ENCODE data around the gene NMBR. TPM values are rescaled to one million over a fixed set of nuclear protein-coding genes. Genes with fewer than 3 reads are reported as not detected.
A peak's percentile ranks its signal among the peaks of the same experiment; 100 is the strongest.
"Not testable (repeated sequence)": the region's sequence is repeated elsewhere in the genome, so short reads cannot be mapped to it uniquely, and the experiment has no call there.

Gene NMBR
- total RNA-seq, 1 donor from 2014 or later, result not detected

DNA sequence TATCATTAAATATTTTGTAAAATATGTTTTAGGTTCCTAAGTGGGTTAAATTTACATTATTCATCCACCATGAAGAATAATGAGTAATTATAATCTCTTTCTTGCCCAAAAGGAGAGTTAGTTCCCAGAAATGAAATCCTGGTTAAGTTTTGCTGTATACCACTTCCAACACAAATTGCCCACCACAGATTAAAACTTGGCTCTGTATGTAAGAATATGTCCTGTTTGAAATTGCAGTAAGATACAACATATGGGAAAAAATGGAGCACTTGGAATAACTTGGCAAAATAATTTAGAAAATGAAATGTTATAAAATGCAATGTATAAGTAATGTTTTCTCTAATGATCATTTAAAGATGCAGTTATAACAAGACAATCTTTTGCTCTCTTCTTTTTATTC is 78.5 kb downstream of the NMBR start:
- DNase-seq, result no peak
- no peaks in the 10 kb centered on the region for H3K9me3 Mint-ChIP-seq
- H3K27me3 Mint-ChIP-seq, result peaks cover 2% of the 10 kb centered on the region
- intact Hi-C loops (cut with micrococcal nuclease), result no loop called here
- no peaks in the 10 kb centered on the region for H3K36me3 Mint-ChIP-seq (ENCODE audit: low read depth)
- H3K27ac Mint-ChIP-seq, result no peak overlapping the region
- H3K4me3 Mint-ChIP-seq, result no peak overlapping the region
- no peaks in the 10 kb centered on the region for H3K4me1 Mint-ChIP-seq

DNA sequence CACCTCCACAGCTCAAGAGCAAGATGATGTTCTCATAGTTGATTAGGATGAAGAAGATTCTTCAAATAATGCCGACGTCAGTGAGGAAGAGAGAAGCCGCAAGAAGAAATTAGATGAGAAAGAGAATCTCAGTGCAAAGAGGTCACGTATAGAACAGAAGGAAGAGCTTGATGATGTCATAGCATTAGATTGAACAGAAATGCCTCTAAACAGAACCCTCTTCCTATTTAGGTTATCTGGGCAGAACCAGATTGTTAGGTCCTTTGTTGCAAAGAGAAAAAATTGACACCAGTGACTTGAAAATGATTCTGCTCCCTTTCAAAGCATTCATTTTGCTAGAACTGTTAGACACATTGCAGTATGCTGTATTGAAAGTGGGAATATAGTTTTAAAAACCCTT is 84.1 kb downstream of the NMBR start:
- H3K4me3 Mint-ChIP-seq; intact Hi-C loops (cut with micrococcal nuclease); H3K4me1 Mint-ChIP-seq; H3K36me3 Mint-ChIP-seq (ENCODE audit: low read depth); DNase-seq; H3K9me3 Mint-ChIP-seq; H3K27ac Mint-ChIP-seq; H3K27me3 Mint-ChIP-seq: not testable (repeated sequence)

DNA sequence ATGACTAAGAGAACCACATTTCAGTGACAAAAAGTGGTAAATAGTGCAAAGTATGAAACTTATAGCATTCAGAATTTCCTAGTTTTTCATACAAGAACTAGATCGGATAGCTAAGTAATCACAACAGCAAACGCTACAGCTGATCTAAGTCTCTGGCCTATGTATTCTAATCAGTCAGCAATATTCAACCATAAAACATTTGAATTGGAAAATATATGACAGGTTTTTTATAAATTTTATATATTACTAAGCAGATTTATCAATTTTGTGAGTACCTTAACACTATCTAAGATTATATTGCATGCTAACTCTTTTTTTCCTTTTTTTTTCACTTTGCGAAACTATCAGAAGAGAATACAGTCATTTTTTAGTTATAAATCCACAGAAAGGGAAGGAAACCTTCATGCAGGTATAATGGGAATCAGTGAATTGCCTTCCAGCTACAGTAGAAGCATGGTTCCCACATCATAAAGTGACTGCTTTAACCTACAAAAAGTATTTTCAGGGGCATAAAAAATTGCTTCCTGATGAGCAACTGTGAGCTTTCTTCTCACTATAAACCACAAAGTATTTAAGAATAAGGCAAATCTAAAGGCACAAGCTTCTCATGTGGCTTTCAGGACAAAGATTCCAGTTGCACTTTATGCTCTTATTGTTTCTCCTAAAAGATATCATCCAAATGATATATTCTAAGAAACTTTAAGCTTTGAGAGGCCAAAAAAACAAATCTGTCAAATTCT is 88.2 kb downstream of the NMBR start:
- Mint-ChIP-seq H3K27me3 (peaks cover 3% of the 10 kb centered on the region), H3K4me1 (no peaks in the 10 kb centered on the region), H3K27ac (no peak overlapping the region), H3K36me3 (ENCODE audit: low read depth) (no peaks in the 10 kb centered on the region), H3K4me3 (no peak overlapping the region), H3K9me3 (no peaks in the 10 kb centered on the region)
- intact Hi-C loops (cut with micrococcal nuclease), result no loop called here
- no peak for DNase-seq

GRCh38 chr6:142055219-142055618 is 91.7 kb downstream of the NMBR start:
- Mint-ChIP-seq H3K4me3 (no peak overlapping the region), H3K27me3 (peaks cover 4% of the 10 kb centered on the region)

GRCh38 chr6:142051404-142051803 is 95.5 kb downstream of the NMBR start:
- Mint-ChIP-seq H3K4me1 (no peaks in the 10 kb centered on the region), H3K27me3 (peaks cover 2% of the 10 kb centered on the region), H3K27ac (no peak overlapping the region), H3K9me3 (peaks cover 6% of the 10 kb centered on the region), H3K4me3 (no peak overlapping the region), H3K36me3 (ENCODE audit: low read depth) (no peaks in the 10 kb centered on the region)
- no peak for DNase-seq
- intact Hi-C loops (cut with micrococcal nuclease), result no loop called here

More at GRCh38 chr6:142055219-142055618, 91.7 kb downstream of the NMBR start:
- no peak overlapping the region for H3K27ac Mint-ChIP-seq
- no peak for DNase-seq
- H3K4me1 Mint-ChIP-seq, result no peaks in the 10 kb centered on the region
- intact Hi-C loops (cut with micrococcal nuclease), result no loop called here
- H3K36me3 Mint-ChIP-seq (ENCODE audit: low read depth), result no peaks in the 10 kb centered on the region
- peaks cover 6% of the 10 kb centered on the region for H3K9me3 Mint-ChIP-seq

DNA sequence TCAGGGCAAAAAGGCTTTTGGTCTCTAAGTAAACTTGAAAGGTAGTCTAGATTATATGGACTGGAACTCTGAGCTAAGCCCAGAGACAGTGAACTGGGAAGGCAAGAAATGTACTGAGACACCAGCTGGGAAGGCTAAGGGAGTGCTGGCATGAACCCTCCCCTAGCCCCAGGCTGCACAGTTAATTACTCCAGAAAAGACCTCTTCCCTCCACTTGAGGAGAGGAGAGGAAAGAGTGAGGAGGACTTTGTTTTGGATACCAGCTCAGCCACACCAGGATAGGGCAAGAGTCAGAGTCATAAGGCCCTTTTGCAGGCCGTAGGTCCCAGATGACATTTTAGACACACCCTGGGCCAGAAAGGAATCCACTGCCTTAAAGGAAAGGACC is 98.3 kb downstream of the NMBR start:
- Mint-ChIP-seq H3K27me3 (peaks cover 4% of the 10 kb centered on the region), H3K9me3 (peaks cover 6% of the 10 kb centered on the region), H3K36me3 (ENCODE audit: low read depth) (no peaks in the 10 kb centered on the region), H3K4me3 (no peak overlapping the region), H3K27ac (no peak overlapping the region), H3K4me1 (no peaks in the 10 kb centered on the region)
- no peak for DNase-seq
- intact Hi-C loops (cut with micrococcal nuclease), result no loop called here

DNA sequence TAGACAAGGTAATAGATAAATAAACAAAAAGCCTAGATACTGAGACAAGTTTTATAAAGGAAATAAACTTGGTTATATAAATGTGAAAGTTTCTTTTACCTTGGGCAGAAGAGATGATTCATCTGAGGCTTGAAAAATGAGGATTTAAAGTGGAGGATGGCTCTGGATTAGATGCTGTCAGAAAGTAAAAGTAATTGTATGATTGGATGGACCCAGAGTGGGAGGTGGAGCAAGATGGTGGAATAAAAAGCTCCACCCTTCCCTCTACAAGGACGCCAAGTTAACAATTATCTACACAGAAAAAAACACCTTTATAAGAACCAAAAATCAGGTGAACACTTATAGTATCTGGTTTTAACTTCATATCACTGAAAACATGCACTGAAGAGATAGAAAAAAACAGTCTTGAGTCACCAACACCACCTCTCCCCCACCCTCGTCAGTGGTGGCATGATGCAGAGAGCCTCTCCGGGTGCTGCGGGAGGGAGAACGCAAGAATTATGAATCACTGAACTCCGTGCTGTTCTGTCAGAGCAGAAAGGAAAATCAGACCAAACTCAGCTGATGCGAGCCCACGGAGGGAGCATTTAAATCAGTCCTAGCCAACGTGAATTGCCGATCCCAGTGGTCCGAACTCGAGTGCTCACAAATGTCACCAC is 98.9 kb downstream of the NMBR start:
- no peaks in the 10 kb centered on the region for H3K36me3 Mint-ChIP-seq (ENCODE audit: low read depth)
- no peaks in the 10 kb centered on the region for H3K4me1 Mint-ChIP-seq
- H3K27ac Mint-ChIP-seq, result no peak overlapping the region
- H3K9me3 Mint-ChIP-seq, result peaks cover 6% of the 10 kb centered on the region
- intact Hi-C loops (cut with micrococcal nuclease), result no loop called here
- H3K27me3 Mint-ChIP-seq, result peaks cover 2% of the 10 kb centered on the region
- DNase-seq, result no peak
- no peak overlapping the region for H3K4me3 Mint-ChIP-seq

GRCh38 chr6:142045380-142046278 is 101.3 kb downstream of the NMBR start:
- DNase-seq, result no peak
- intact Hi-C loops (cut with micrococcal nuclease), result no loop called here
- no peak overlapping the region for H3K27ac Mint-ChIP-seq

GRCh38 chr6:142035890-142036289 is 111.0 kb downstream of the NMBR start:
- no peak for DNase-seq
- Mint-ChIP-seq H3K27ac (no peak overlapping the region), H3K27me3 (no peaks in the 10 kb centered on the region), H3K36me3 (ENCODE audit: low read depth) (no peaks in the 10 kb centered on the region), H3K4me1 (no peaks in the 10 kb centered on the region), H3K4me3 (no peak overlapping the region), H3K9me3 (no peaks in the 10 kb centered on the region)
- intact Hi-C loops (cut with micrococcal nuclease), result no loop called here

More at GRCh38 chr6:142045380-142046278, 101.3 kb downstream of the NMBR start:
- Mint-ChIP-seq H3K4me3 (no peak overlapping the region), H3K36me3 (ENCODE audit: low read depth) (no peaks in the 10 kb centered on the region), H3K27me3 (peaks cover 2% of the 10 kb centered on the region), H3K9me3 (no peaks in the 10 kb centered on the region), H3K4me1 (no peaks in the 10 kb centered on the region)

- H3K27ac Mint-ChIP-seq, result no peak overlapping the region
- no peaks in the 10 kb centered on the region for H3K36me3 Mint-ChIP-seq (ENCODE audit: low read depth)
- H3K4me1 Mint-ChIP-seq, result no peaks in the 10 kb centered on the region
- H3K27me3 Mint-ChIP-seq, result no peaks in the 10 kb centered on the region
- intact Hi-C loops (cut with micrococcal nuclease), result no loop called here
- no peak for DNase-seq
- H3K9me3 Mint-ChIP-seq, result no peaks in the 10 kb centered on the region
- H3K4me3 Mint-ChIP-seq, result no peak overlapping the region
Observed at GRCh38 chr6:142031035-142031434, 115.9 kb downstream of the NMBR start.

GRCh38 chr6:142030115-142030619 is 116.8 kb downstream of the NMBR start:
- no peaks in the 10 kb centered on the region for H3K9me3 Mint-ChIP-seq
- no peak for DNase-seq
- peak overlapping the region; percentile 45 for H3K4me3 Mint-ChIP-seq

DNA sequence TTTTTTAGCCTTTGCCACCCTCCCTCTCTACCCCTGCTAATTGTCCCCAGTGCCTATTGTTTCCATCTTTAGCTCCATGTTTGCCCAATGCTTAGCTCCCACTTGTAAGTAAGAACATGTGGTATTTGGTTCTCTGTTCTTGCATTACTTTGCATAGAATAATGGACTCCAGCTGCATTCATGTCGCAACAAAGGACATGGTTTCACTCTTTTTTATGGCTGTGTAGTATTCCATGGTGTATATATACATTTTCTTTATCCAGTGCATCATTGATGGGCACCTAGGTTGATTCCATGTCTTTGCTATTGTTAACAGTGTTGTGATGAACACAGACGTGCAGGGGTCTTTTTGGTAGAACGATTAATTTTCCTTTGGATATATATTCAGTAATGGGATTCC is 118.4 kb downstream of the NMBR start:
- H3K4me1 Mint-ChIP-seq, result no peaks in the 10 kb centered on the region
- no peaks in the 10 kb centered on the region for H3K36me3 Mint-ChIP-seq (ENCODE audit: low read depth)
- H3K27me3 Mint-ChIP-seq, result no peaks in the 10 kb centered on the region
- H3K9me3 Mint-ChIP-seq, result no peaks in the 10 kb centered on the region
- no peak overlapping the region for H3K4me3 Mint-ChIP-seq
- no peak for DNase-seq
- no peak overlapping the region for H3K27ac Mint-ChIP-seq
- intact Hi-C loops (cut with micrococcal nuclease), result no loop called here

More at GRCh38 chr6:142030115-142030619, 116.8 kb downstream of the NMBR start:
- no peak overlapping the region for H3K27ac Mint-ChIP-seq
- H3K4me1 Mint-ChIP-seq, result no peaks in the 10 kb centered on the region
- H3K36me3 Mint-ChIP-seq (ENCODE audit: low read depth), result no peaks in the 10 kb centered on the region
- intact Hi-C loops (cut with micrococcal nuclease), result no loop called here
- no peaks in the 10 kb centered on the region for H3K27me3 Mint-ChIP-seq

DNA sequence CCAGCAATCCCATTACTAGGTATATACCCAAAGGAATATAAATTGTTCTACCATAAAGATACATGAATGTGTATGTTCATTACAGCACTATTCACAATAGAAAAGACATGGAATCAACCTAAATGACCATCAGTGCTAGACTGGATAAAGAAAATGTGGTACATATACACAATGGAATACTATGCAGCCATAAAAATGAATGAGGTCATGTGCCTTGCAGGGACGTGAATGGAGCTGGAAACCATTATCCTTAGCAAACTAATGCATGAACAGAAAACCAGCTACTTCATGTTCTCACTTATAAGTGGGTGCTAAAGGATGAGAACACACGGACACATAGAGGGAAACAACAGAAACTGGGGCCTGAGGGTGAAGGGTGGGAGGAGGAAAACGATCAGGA is 119.1 kb downstream of the NMBR start:
- H3K4me1 Mint-ChIP-seq; intact Hi-C loops (cut with micrococcal nuclease); H3K4me3 Mint-ChIP-seq; H3K36me3 Mint-ChIP-seq (ENCODE audit: low read depth); H3K27ac Mint-ChIP-seq; H3K9me3 Mint-ChIP-seq; DNase-seq; H3K27me3 Mint-ChIP-seq: not testable (repeated sequence)

GRCh38 chr6:142027074-142027473 is 119.8 kb downstream of the NMBR start:
- H3K27me3 Mint-ChIP-seq, result no peaks in the 10 kb centered on the region
- no peaks in the 10 kb centered on the region for H3K9me3 Mint-ChIP-seq
- H3K4me3 Mint-ChIP-seq, result no peak overlapping the region
- intact Hi-C loops (cut with micrococcal nuclease), result no loop called here
- H3K36me3 Mint-ChIP-seq (ENCODE audit: low read depth), result no peaks in the 10 kb centered on the region
- H3K4me1 Mint-ChIP-seq, result no peaks in the 10 kb centered on the region
- no peak overlapping the region for H3K27ac Mint-ChIP-seq
- no peak for DNase-seq

All from activated CD4-positive, alpha-beta T cell treated with anti-CD3 and anti-CD28 coated beads, Interleukin-2, amount 10 ng/mL, durations not matched to agents 24 days and 14 days (primary cell).